Head of caudate nucleus (tissue), 42 donors: Measurements from ENCODE around the gene PFN3.
"Not testable (repeated sequence)": the region's sequence is repeated elsewhere in the genome, so short reads cannot be mapped to it uniquely, and the experiment has no call there.

ENCODE experiments used
- DNase-seq, 42 donors: peaks; one replicate each; pipeline versions ENCODE4 v3.0.0 to v3.0.0-alpha.2; 2020 to 2021; ENCODE audit warnings: mixed read lengths in 7 of 42
- intact Hi-C: fragments of 100-400 bp; cut with DNase I; formaldehyde crosslinking; loops from one replicate; pipeline ENCODE4 v1.15.0; 2022

The PFN3 gene

GRCh38 chr5:177368869-177369644 lies 31.4 kb downstream of the PFN3 start:
- intact Hi-C loops: no loop called here
- no peak for DNase-seq

GRCh38 chr5:177367981-177368868 lies 32.2 kb downstream of the PFN3 start:
- intact Hi-C loops: no loop called here
- no peak for DNase-seq

- peak in 1 of 42 donors; percentile 54 for DNase-seq
- intact Hi-C loops: no loop called here
These were observed 33.1 kb downstream of the PFN3 start for GRCh38 chr5:177367323-177367848.

- peak in 39 of 42 donors; percentile 37 to 90 (median 71) for DNase-seq
- intact Hi-C loops: no loop called here
These were observed 33.7 kb downstream of the PFN3 start for GRCh38 chr5:177366528-177367322.

- intact Hi-C loops: no loop called here
- DNase-seq: peak in 4 of 42 donors; percentile 29 to 65 (median 46)
These were observed 34.5 kb downstream of the PFN3 start for GRCh38 chr5:177365845-177366527.

- intact Hi-C loops: no loop called here
- peak in 20 of 42 donors; percentile 24 to 77 (median 58) for DNase-seq
These were observed 36.1 kb downstream of the PFN3 start for GRCh38 chr5:177364159-177364962.

- DNase-seq: no peak
- intact Hi-C loops: no loop called here
These were observed 36.9 kb downstream of the PFN3 start for GRCh38 chr5:177363565-177363964.

GRCh38 chr5:177362610-177363507 lies 37.6 kb downstream of the PFN3 start:
- peak in 41 of 42 donors; percentile 51 to 92 (median 80) for DNase-seq
- intact Hi-C loops: no loop called here

GRCh38 chr5:177362292-177362609 lies 38.2 kb downstream of the PFN3 start:
- no peak for DNase-seq
- intact Hi-C loops: no loop called here

- intact Hi-C loops: no loop called here
- peak in 20 of 42 donors; percentile 32 to 81 (median 54) for DNase-seq
These were observed 38.8 kb downstream of the PFN3 start for GRCh38 chr5:177361418-177362291.

GRCh38 chr5:177360740-177361139 lies 39.7 kb downstream of the PFN3 start:
- DNase-seq, intact Hi-C loops: not testable (repeated sequence)

- peak in 10 of 42 donors; percentile 21 to 72 (median 61) for DNase-seq
- intact Hi-C loops: no loop called here
These were observed 40.6 kb downstream of the PFN3 start for GRCh38 chr5:177359860-177360259.

GRCh38 chr5:177359451-177359851 lies 41.0 kb downstream of the PFN3 start:
- intact Hi-C loops: no loop called here
- peak in 11 of 42 donors; percentile 44 to 64 (median 54) for DNase-seq

- intact Hi-C loops: no loop called here
- no peak for DNase-seq
These were observed 42.1 kb downstream of the PFN3 start for GRCh38 chr5:177358370-177358819.

- DNase-seq: peak in 28 of 42 donors; percentile 32 to 79 (median 52)
- intact Hi-C loops: no loop called here
These were observed 42.8 kb downstream of the PFN3 start, which contains the start of gene RGS14 for GRCh38 chr5:177357459-177358351. TSS of gene RGS14 (plus strand) at chr5:177357924. CDS start at chr5:177358025, 101 bp downstream.
